Measurements from ENCODE around the gene TMEM164.

GRCh38 chrX:110162867-110163266 lies 160.0 kb downstream of the TMEM164 start:
- TF ChIP-seq EZH2 (IDR thresholded peaks at IDR 0.05; ENCODE audit: borderline replicate concordance, low read length) (no peak), CTCF (conservative IDR thresholded peaks at IDR 0.05 in 1 of 2, IDR thresholded peaks at IDR 0.05 in 1 of 2; ENCODE audit: extremely low read depth in 1 of 2, insufficient read depth in 1 of 2, low read depth in 1 of 2, low read length in 2 of 2) (no peak)

All from mammary epithelial cell (primary cell).